NK-92 (cell line): ENCODE results near the gene VPS26A.

Experiments
- DNase-seq: peaks from one replicate; lab custom pipeline; 2025; ENCODE audit not compliant: unreplicated experiment; lab: John Stamatoyannopoulos, UW

VPS26A gene

GRCh38 chr10:69218831-69219230 lies 94.9 kb downstream of the VPS26A start:
- DNase-seq = no peak

- DNase-seq = no peak
Observed at GRCh38 chr10:69220041-69220451, 96.1 kb downstream of the VPS26A start, which contains the start of gene HKDC1. TSS of gene HKDC1 (plus strand) at chr10:69220332. CDS start at chr10:69220436, 104 bp downstream.

GRCh38 chr10:69220507-69220906 lies 96.5 kb downstream of the VPS26A start:
- no peak for DNase-seq
